Upper lobe of left lung (tissue), 6 donors: Measurements from ENCODE around the gene LRRC17. TPM values are rescaled to one million over a fixed set of nuclear protein-coding genes. Genes with fewer than 3 reads are reported as not detected.

Experiments used
- ATAC-seq, 2 donors: fragments of 200-7000 bp; cut with Tn5 transposase; one replicate each; pipeline ENCODE4 v1.9.1; 2022; ENCODE audit warnings: mild to moderate bottlenecking in 2 of 2, moderate library complexity in 2 of 2; ENCODE audit not compliant: low FRiP score in 2 of 2
- DNase-seq, 2 donors: peaks; one replicate each; pipeline ENCODE4 v3.0.0-alpha.2; 2019 to 2020
- H3K27ac ChIP-seq, 4 donors: fragments of 200-600 bp; sonication (generic); one replicate each; pipeline ENCODE4 v1.5.1; 2016 to 2019
- H3K27me3 ChIP-seq, 4 donors: fragments of 200-600 bp; sonication (generic); one replicate each; pipeline ENCODE4 v1.5.1; 2017 to 2019
- H3K36me3 ChIP-seq, 4 donors: fragments of 200-600 bp; sonication (generic); one replicate each; pipeline ENCODE4 v1.5.1; 2016 to 2019
- H3K4me1 ChIP-seq, 4 donors: fragments of 200-600 bp; sonication (generic); one replicate each; pipeline ENCODE4 v1.5.1; 2018 to 2019
- H3K4me3 ChIP-seq, 4 donors: fragments of 200-600 bp; sonication (generic); one replicate each; pipeline ENCODE4 v1.5.1; 2017 to 2019; ENCODE audit warnings: mild to moderate bottlenecking in 2 of 4, moderate library complexity in 1 of 4
- H3K9me3 ChIP-seq, 4 donors: fragments of 200-600 bp; sonication (generic); one replicate each; pipeline ENCODE4 v1.5.1; 2018 to 2019
- CTCF ChIP-seq, 6 experiments: fragments of 450-650 bp in 4 of 6; fragments of 200-600 bp in 2 of 6; sonication (generic) in 2 of 6; IDR thresholded peaks; one replicate each; pipeline ENCODE4 v1.5.1; 2016 to 2019; ENCODE audit warnings: antibody characterized with exemption in 6 of 6
- EP300 ChIP-seq, 4 donors: sonication (generic); formaldehyde crosslinking; IDR thresholded peaks; one replicate each; pipeline ENCODE4 v1.5.1; 2017; ENCODE audit warnings: antibody characterized with exemption in 4 of 4, control low read depth in 2 of 4
- POLR2A ChIP-seq, 4 donors: fragments of 450-650 bp; IDR thresholded peaks; one replicate each; pipeline ENCODE4 v1.5.1; 2016 to 2017; ENCODE audit warnings: antibody characterized with exemption in 4 of 4, mild to moderate bottlenecking in 2 of 4
- POLR2AphosphoS5 ChIP-seq, 2 donors: sonication (generic); formaldehyde crosslinking; IDR thresholded peaks; one replicate each; pipeline ENCODE4 v1.5.1; 2017; ENCODE audit warnings: antibody characterized with exemption in 2 of 2
- WGBS, 2 donors: methylation state at CpG; one replicate each; pipeline ENCODE4 v1.1.5; 2017 to 2018; 5-methylcytosine and 5-hydroxymethylcytosine counted together
- total RNA-seq, 6 donors: library from RNA; depleted of rRNA in 4 of 6; stranded (reverse); fragments of >200 nt in 4 of 6; gene quantifications; one replicate each; pipeline versions ENCODE4 v1.1.0 to v1.2.1, GENCODE V29; 2016 to 2021
- donor health status: DM: no; HTN: no; CAD: no; lungs with moderate emphysema.
- donor health status: DM: no; HTN: yes; CAD: no; lungs with severe emphysema.

LRRC17 gene
- total RNA-seq, 6 donors from 2014 or later: 0.46 to 4.7 (median 3.4) TPM; not detected in 1

GRCh38 chr7:102875700-102876295 is 37.0 kb upstream of the LRRC17 start:
- Histone ChIP-seq H3K36me3 (no peaks in the 10 kb centered on the region), H3K27me3 (no peaks in the 10 kb centered on the region), H3K4me1 (no peaks in the 10 kb centered on the region), H3K27ac (no peak overlapping the region), H3K9me3 (no peaks in the 10 kb centered on the region), H3K4me3 (no peak overlapping the region)
- no peak for DNase-seq
- 92 to 97% methylated on average over 3 of the region's 3 CpGs for WGBS, 2 donors
- TF ChIP-seq POLR2AphosphoS5 (IDR thresholded peaks at IDR 0.05) (no peak), CTCF (IDR thresholded peaks at IDR 0.05) (no peak), POLR2A (IDR thresholded peaks at IDR 0.05) (no peak)
- peak; percentile 72 to 79 for ATAC-seq

GRCh38 chr7:102883098-102883860 is 29.5 kb upstream of the LRRC17 start:
- no peak for TF ChIP-seq CTCF (IDR thresholded peaks at IDR 0.05)
- no peak for TF ChIP-seq EP300 (IDR thresholded peaks at IDR 0.05)
- TF ChIP-seq POLR2A (IDR thresholded peaks at IDR 0.05): no peak
- no peak for TF ChIP-seq POLR2AphosphoS5 (IDR thresholded peaks at IDR 0.05)
- no peaks in the 10 kb centered on the region for H3K27me3 ChIP-seq
- ATAC-seq (no peak), DNase-seq (no peak)
- H3K9me3 ChIP-seq: no peaks in the 10 kb centered on the region
- WGBS, 2 donors: 51 to 59% methylated on average over 6 of the region's 6 CpGs
- no peak overlapping the region for H3K27ac ChIP-seq
- H3K4me1 ChIP-seq: peaks cover 0 to 4% (median 0%) of the 10 kb centered on the region in 4 donors
- no peak overlapping the region for H3K4me3 ChIP-seq
- no peaks in the 10 kb centered on the region for H3K36me3 ChIP-seq

GRCh38 chr7:102888561-102889233 is 24.1 kb upstream of the LRRC17 start:
- no peak for ATAC-seq
- H3K36me3 ChIP-seq: no peaks in the 10 kb centered on the region
- H3K4me3 ChIP-seq: no peak overlapping the region
- peaks cover 0 to 11% (median 4%) of the 10 kb centered on the region in 4 donors for H3K4me1 ChIP-seq
- no peak for DNase-seq
- TF ChIP-seq POLR2A (IDR thresholded peaks at IDR 0.05) (no peak), CTCF (IDR thresholded peaks at IDR 0.05) (no peak), EP300 (IDR thresholded peaks at IDR 0.05) (no peak), POLR2AphosphoS5 (IDR thresholded peaks at IDR 0.05) (no peak)
- WGBS, 2 donors: 70 to 82% methylated on average over 3 of the region's 3 CpGs
- no peak overlapping the region for H3K27ac ChIP-seq
- H3K27me3 ChIP-seq: no peaks in the 10 kb centered on the region
- no peaks in the 10 kb centered on the region for H3K9me3 ChIP-seq

- ATAC-seq (no peak), DNase-seq (no peak)
- WGBS, 2 donors: 69 to 73% methylated on average over 2 of the region's 2 CpGs
- Histone ChIP-seq H3K27ac (no peak overlapping the region), H3K9me3 (no peaks in the 10 kb centered on the region), H3K27me3 (no peaks in the 10 kb centered on the region), H3K4me3 (no peak overlapping the region), H3K36me3 (no peaks in the 10 kb centered on the region), H3K4me1 (peaks cover 0 to 11% (median 4%) of the 10 kb centered on the region in 4 donors)
- no peak for TF ChIP-seq POLR2AphosphoS5 (IDR thresholded peaks at IDR 0.05)
- no peak for TF ChIP-seq POLR2A (IDR thresholded peaks at IDR 0.05)
- TF ChIP-seq CTCF (IDR thresholded peaks at IDR 0.05): no peak
- no peak for TF ChIP-seq EP300 (IDR thresholded peaks at IDR 0.05)
Observed at GRCh38 chr7:102889851-102890250, 22.9 kb upstream of the LRRC17 start.
